ENCODE measurements around the gene KCNH8.
A peak's percentile ranks its signal among the peaks of the same experiment; 100 is the strongest.
"Not testable (repeated sequence)": the region's sequence is repeated elsewhere in the genome, so short reads cannot be mapped to it uniquely, and the experiment has no call there.

Gene KCNH8

GRCh38 chr3:19147905-19148767 is at the start of gene KCNH8:
TSS of gene KCNH8 (plus strand) at chr3:19148510. CDS start at chr3:19148720, 210 bp downstream.
- in situ Hi-C loops (cut with HindIII; ENCODE audit: low sequenced_read_pairs), result no loop called here
- no peak for DNase-seq (ENCODE audit: low read depth)
- peak within 1 kb of the TSS; percentile 80 for H3K4me3 ChIP-seq (ENCODE audit: low read depth, low read length)
- TF ChIP-seq CTCF (IDR thresholded peaks at IDR 0.05; ENCODE audit: low read depth, low read length, missing control alignments), result no peak

GRCh38 chr3:19102654-19103290 is 45.5 kb upstream of the KCNH8 start:
- in situ Hi-C loops (cut with HindIII; ENCODE audit: low sequenced_read_pairs); H3K4me3 ChIP-seq (ENCODE audit: low read depth, low read length); DNase-seq (ENCODE audit: low read depth): not testable (repeated sequence)

GRCh38 chr3:19103510-19103909 is 44.8 kb upstream of the KCNH8 start:
- H3K4me3 ChIP-seq (ENCODE audit: low read depth, low read length), result no peak overlapping the region
- in situ Hi-C loops (cut with HindIII; ENCODE audit: low sequenced_read_pairs), result no loop called here
- no peak for TF ChIP-seq CTCF (IDR thresholded peaks at IDR 0.05; ENCODE audit: low read depth, low read length, missing control alignments)
- no peak for DNase-seq (ENCODE audit: low read depth)

GRCh38 chr3:19104459-19104858 is 43.9 kb upstream of the KCNH8 start:
- H3K4me3 ChIP-seq (ENCODE audit: low read depth, low read length), result no peak overlapping the region
- in situ Hi-C loops (cut with HindIII; ENCODE audit: low sequenced_read_pairs), result no loop called here
- TF ChIP-seq CTCF (IDR thresholded peaks at IDR 0.05; ENCODE audit: low read depth, low read length, missing control alignments), result no peak
- DNase-seq (ENCODE audit: low read depth), result no peak

- no peak overlapping the region for H3K4me3 ChIP-seq (ENCODE audit: low read depth, low read length)
- no peak for DNase-seq (ENCODE audit: low read depth)
- no peak for TF ChIP-seq CTCF (IDR thresholded peaks at IDR 0.05; ENCODE audit: low read depth, low read length, missing control alignments)
- in situ Hi-C loops (cut with HindIII; ENCODE audit: low sequenced_read_pairs), result no loop called here
Measured at GRCh38 chr3:19105826-19106225, 42.5 kb upstream of the KCNH8 start.

- in situ Hi-C loops (cut with HindIII; ENCODE audit: low sequenced_read_pairs), result no loop called here
- DNase-seq (ENCODE audit: low read depth), result no peak
- no peak overlapping the region for H3K4me3 ChIP-seq (ENCODE audit: low read depth, low read length)
Measured at GRCh38 chr3:19106307-19106706, 42.0 kb upstream of the KCNH8 start.

More at GRCh38 chr3:19106307-19106706, 42.0 kb upstream of the KCNH8 start:
- TF ChIP-seq CTCF (IDR thresholded peaks at IDR 0.05; ENCODE audit: low read depth, low read length, missing control alignments), result no peak

Measured in astrocyte of the cerebellum (primary cell).